Measurements from ENCODE around the gene FAM136A.

GRCh38 chr2:70347831-70348230, 46.0 kb upstream of the FAM136A start:
- no peak for TF ChIP-seq POLR2AphosphoS5 (IDR thresholded peaks at IDR 0.05)
- no peak for TF ChIP-seq CTCF (IDR thresholded peaks at IDR 0.05)

Measured in prostate gland (tissue), 2 donors.